ENCODE data around the gene LMAN1L.
A peak's percentile ranks its signal among the peaks of the same experiment; 100 is the strongest.

DNA sequence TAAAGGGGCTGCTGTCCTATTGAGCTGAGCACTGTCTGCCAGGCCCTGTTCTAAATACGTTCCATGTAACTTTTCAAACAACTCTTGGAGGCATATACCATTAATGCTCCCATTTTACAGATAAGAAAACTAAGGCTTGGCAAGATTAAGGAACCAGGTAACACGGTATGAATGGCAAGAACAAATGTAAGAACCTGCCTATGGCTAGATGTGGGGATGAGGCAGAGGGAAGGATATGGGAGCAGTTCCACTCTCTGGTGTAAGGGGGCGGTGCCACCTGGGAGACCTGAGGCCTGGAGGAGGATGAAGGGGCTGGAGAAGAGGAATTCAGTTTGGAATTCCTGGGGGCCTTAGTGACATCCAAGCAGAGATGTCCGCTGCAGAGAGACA is 3.8 kb upstream of the LMAN1L start:
- TF ChIP-seq, protein P1, sequence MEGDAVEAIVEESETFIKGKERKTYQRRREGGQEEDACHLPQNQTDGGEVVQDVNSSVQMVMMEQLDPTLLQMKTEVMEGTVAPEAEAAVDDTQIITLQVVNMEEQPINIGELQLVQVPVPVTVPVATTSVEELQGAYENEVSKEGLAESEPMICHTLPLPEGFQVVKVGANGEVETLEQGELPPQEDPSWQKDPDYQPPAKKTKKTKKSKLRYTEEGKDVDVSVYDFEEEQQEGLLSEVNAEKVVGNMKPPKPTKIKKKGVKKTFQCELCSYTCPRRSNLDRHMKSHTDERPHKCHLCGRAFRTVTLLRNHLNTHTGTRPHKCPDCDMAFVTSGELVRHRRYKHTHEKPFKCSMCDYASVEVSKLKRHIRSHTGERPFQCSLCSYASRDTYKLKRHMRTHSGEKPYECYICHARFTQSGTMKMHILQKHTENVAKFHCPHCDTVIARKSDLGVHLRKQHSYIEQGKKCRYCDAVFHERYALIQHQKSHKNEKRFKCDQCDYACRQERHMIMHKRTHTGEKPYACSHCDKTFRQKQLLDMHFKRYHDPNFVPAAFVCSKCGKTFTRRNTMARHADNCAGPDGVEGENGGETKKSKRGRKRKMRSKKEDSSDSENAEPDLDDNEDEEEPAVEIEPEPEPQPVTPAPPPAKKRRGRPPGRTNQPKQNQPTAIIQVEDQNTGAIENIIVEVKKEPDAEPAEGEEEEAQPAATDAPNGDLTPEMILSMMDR (conservative IDR thresholded peaks at IDR 0.05; ENCODE audit: low read depth, low read length): peak; percentile 31; the same call in 1 of the 2 replicates
- no peak for TF ChIP-seq EZH2 (IDR thresholded peaks at IDR 0.05; ENCODE audit: low read length, unreplicated experiment)

All from PC-3 (cell line).